GM18505 (cell line): ENCODE measurements around the gene LRRD1.
"Not testable (repeated sequence)": the region's sequence is repeated elsewhere in the genome, so short reads cannot be mapped to it uniquely, and the experiment has no call there.

Source experiments
- ATAC-seq: cut with Tn5 transposase; IDR thresholded peaks from one replicate; pipeline ENCODE4 v1.9.1; 2021; ENCODE audit not compliant: unreplicated experiment
- POLR2A ChIP-seq: IDR thresholded peaks from 4 replicates; pipeline ENCODE4 v1.6.1; 2011; ENCODE audit warnings: borderline replicate concordance; ENCODE audit not compliant: insufficient read depth, insufficient read length; ENCODE audit errors: extremely low read depth

The LRRD1 gene

GRCh38 chr7:92131764-92132330 lies 47.1 kb downstream of the LRRD1 start:
- TF ChIP-seq POLR2A, result no peak
- no peak for ATAC-seq

DNA sequence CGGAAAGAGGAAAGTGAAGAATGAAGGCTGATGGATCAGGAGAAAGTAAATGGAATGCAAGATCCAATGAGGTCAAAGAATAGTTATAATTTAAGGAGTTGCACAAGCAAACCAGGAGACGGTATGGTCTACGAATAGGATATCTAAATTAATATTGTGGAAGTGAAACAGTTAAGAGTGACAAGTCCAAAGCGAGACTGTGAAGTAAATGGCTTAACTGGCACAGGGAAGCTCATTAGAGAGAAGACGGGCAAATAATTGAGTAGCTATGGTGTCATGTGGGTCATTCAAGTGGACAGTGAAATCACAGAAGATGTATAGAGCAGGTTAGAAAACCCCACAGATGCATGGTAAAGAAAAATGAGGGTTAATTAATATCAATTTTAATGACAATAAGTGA lies 47.8 kb downstream of the LRRD1 start:
- ATAC-seq, result no peak
- TF ChIP-seq POLR2A, result no peak

DNA sequence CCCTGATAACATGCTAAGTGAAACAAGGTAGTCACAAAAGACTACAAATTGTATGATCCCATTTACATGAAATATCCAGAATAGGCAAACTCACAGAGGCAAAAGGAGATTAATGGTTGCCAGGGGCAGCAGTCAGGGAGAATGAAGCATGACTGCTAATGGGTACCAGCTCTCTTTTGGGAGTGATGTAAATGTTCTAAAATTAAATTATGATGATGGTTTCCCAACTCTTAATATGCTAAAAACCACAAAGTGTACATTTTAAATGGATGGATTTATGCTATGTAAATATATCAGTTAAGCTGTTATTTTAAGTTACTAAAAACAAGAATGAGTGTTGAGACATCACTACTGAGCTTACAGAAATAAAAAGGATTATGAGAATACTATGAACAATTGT lies 57.3 kb downstream of the LRRD1 start:
- TF ChIP-seq POLR2A, result no peak
- no peak for ATAC-seq

GRCh38 chr7:92119213-92119759 lies 59.7 kb downstream of the LRRD1 start:
- no peak for ATAC-seq
- TF ChIP-seq POLR2A, result no peak

DNA sequence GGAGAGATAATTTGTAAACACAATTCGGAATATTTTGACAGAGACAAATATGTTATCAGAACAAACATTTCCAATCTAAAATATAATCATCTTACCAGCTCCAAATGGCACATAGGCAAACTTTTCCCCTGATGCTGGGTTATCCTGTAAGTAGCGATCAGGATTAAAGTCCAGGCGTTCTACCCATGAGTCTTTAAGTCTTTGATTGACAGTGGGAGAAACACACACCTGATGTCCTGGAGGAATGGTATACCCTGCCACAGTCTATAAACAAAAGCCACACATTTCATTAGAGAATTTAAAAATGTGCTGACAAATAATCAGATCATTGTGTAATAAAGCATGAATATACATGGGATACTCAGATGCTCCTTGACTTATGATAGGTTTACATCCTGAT lies 62.0 kb downstream of the LRRD1 start:
- TF ChIP-seq POLR2A, result no peak
- ATAC-seq, result no peak

DNA sequence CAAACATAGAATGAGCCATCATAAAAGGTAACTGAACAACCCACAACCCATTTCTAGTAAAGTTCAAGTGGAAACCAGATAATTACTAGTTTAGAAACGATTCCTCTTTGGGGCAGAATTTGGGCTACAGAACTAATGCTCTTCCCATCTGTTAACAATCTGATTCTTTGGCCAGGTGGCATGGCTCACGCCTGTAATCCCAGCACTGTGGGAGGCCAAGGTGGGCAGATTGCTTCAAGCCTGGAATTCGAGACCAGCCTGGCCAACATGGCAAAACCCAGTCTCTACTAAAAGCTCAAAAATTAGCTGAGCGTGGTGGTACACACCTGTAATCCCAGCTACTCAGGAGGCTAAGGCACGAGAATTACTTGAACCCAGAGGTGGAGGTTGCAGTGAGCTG lies 63.1 kb downstream of the LRRD1 start:
- TF ChIP-seq POLR2A, result no peak
- no peak for ATAC-seq

GRCh38 chr7:92110857-92111256 lies 68.1 kb downstream of the LRRD1 start:
- no peak for ATAC-seq
- TF ChIP-seq POLR2A, result no peak

GRCh38 chr7:92108821-92109220 lies 70.1 kb downstream of the LRRD1 start:
- no peak for TF ChIP-seq POLR2A
- ATAC-seq, result no peak

DNA sequence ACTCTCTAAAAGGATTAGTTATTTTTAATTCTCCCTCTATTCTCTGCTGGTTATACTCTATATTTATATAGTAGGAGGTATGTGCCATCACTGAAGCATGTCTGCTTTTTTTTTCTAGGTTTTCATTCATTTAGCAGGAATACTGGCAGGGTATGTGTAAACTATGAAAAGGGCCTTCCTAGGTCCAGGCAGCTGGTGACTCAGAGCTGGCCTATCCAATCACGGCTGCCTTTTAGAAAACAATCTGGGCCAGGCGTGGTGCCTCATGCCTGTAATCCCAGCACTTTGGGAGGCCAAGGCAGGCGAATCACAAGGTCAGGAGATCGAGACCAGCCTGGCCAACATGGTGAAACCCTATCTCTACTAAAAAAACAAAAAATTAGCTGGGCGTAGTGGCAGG lies 76.1 kb downstream of the LRRD1 start:
- not testable (repeated sequence) for ATAC-seq

GRCh38 chr7:92100534-92100933 lies 78.4 kb downstream of the LRRD1 start:
- ATAC-seq, result no peak
- TF ChIP-seq POLR2A, result no peak

GRCh38 chr7:92095380-92095779 lies 83.6 kb downstream of the LRRD1 start:
- ATAC-seq, result no peak
- no peak for TF ChIP-seq POLR2A
